Measurements from ENCODE around the gene COA8. TPM values are rescaled to one million over a fixed set of nuclear protein-coding genes. Genes with fewer than 3 reads are reported as not detected.
A peak's percentile ranks its signal among the peaks of the same experiment; 100 is the strongest.

COA8 gene
- total and polyA plus RNA-seq, 10 donors = 15.2 to 39.5 (median 22.2) TPM

DNA sequence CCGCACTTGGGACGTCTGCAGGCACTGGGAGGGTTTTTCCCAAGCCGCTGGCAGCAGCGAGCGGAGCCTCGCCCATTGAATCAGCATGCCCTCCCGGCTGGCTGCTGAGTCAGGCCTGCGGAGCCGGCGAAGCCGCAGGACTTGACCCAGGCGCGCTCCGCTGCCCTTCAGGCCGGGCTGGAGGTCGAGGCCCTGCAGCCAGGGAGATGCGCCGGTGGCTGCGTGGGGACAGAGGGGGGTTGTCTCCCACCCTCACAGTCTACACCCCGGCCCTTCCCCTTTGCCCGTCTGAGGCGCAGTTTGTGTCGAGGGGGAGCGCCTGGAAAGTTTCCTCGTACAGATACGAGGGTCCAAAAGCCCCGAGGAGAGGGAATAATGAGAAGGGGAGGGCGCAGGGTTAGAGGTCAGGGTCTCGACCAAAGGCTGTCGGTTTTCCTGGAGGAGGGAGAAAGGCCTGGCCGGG, 65.5 kb downstream of the COA8 start:
- Histone ChIP-seq H3K27me3 (replicated peaks in 1 of 7) (no peaks in the 10 kb centered on the region), H3K9me3 (no peaks in the 10 kb centered on the region), H3K27ac (peak overlapping the region; percentile 94 to 99 (median 98)), H3K4me3 (peak overlapping the region; percentile 82 to 99 (median 94)), H3K36me3 (peaks cover 0 to 21% (median 0%) of the 10 kb centered on the region in 6 donors), H3K4me1 (peaks cover 43 to 91% (median 81%) of the 10 kb centered on the region in 6 donors)
- WGBS, 5 donors = 5 to 16% (median 14%) methylated on average over 14 to 31 of the region's 31 CpGs
- DNase-seq = peak; percentile 92
- intact Hi-C loops (cut with DNase I; ENCODE audit: low total_unique reads) = loop anchor here (10.0 kb wide), 1 partner anchor 53 kb away; no protein-coding TSS in a partner anchor
- no peak for TF ChIP-seq POLR2A (IDR thresholded peaks at IDR 0.05)
- peak; percentile 74 to 87 (median 85) for TF ChIP-seq POLR2AphosphoS5 (IDR thresholded peaks at IDR 0.05)
- TF ChIP-seq, protein P1, sequence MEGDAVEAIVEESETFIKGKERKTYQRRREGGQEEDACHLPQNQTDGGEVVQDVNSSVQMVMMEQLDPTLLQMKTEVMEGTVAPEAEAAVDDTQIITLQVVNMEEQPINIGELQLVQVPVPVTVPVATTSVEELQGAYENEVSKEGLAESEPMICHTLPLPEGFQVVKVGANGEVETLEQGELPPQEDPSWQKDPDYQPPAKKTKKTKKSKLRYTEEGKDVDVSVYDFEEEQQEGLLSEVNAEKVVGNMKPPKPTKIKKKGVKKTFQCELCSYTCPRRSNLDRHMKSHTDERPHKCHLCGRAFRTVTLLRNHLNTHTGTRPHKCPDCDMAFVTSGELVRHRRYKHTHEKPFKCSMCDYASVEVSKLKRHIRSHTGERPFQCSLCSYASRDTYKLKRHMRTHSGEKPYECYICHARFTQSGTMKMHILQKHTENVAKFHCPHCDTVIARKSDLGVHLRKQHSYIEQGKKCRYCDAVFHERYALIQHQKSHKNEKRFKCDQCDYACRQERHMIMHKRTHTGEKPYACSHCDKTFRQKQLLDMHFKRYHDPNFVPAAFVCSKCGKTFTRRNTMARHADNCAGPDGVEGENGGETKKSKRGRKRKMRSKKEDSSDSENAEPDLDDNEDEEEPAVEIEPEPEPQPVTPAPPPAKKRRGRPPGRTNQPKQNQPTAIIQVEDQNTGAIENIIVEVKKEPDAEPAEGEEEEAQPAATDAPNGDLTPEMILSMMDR (IDR thresholded peaks at IDR 0.05 in 8 of 11, conservative IDR thresholded peaks at IDR 0.05 in 3 of 11) = no peak

GRCh38 chr14:103628684-103629502, 66.1 kb downstream of the COA8 start, which contains the start of gene KLC1:
TSS of gene KLC1 (plus strand) at chr14:103629211. CDS start at chr14:103654565, 25,354 bp downstream.
- TF ChIP-seq, protein P1 (IDR thresholded peaks at IDR 0.05 in 8 of 11, conservative IDR thresholded peaks at IDR 0.05 in 3 of 11) = no peak
- peak in 2 of 3 donors; percentile 53 to 73 for TF ChIP-seq POLR2A (IDR thresholded peaks at IDR 0.05)
- TF ChIP-seq POLR2AphosphoS5 (IDR thresholded peaks at IDR 0.05) = peak; percentile 91 to 94 (median 93)
- peak; percentile 96 for DNase-seq
- Histone ChIP-seq H3K27ac (peak within 1 kb of the TSS; percentile 94 to 99 (median 98)), H3K4me3 (peak within 1 kb of the TSS; percentile 82 to 99 (median 94)), H3K9me3 (no peaks in the 10 kb centered on the region), H3K36me3 (peaks cover 0 to 24% (median 0%) of the 10 kb centered on the region in 6 donors), H3K27me3 (replicated peaks in 1 of 7) (no peaks in the 10 kb centered on the region), H3K4me1 (peaks cover 43 to 91% (median 81%) of the 10 kb centered on the region in 6 donors)
- intact Hi-C loops (cut with DNase I; ENCODE audit: low total_unique reads) = loop anchor here (10.0 kb wide), 1 partner anchor 54 kb away; no protein-coding TSS in a partner anchor
- WGBS, 5 donors = 0 to 2% (median 1%) methylated on average over 42 to 96 of the region's 97 CpGs

- Histone ChIP-seq H3K36me3 (peaks cover 0 to 25% (median 0%) of the 10 kb centered on the region in 6 donors), H3K9me3 (no peaks in the 10 kb centered on the region), H3K4me1 (peaks cover 40 to 91% (median 81%) of the 10 kb centered on the region in 6 donors), H3K27ac (peak overlapping the region; percentile 94 to 99 (median 98)), H3K4me3 (peak overlapping the region; percentile 82 to 99 (median 94)), H3K27me3 (replicated peaks in 1 of 7) (no peaks in the 10 kb centered on the region)
- intact Hi-C loops (cut with DNase I; ENCODE audit: low total_unique reads) = loop anchor here (10.0 kb wide), 1 partner anchor 55 kb away; no protein-coding TSS in a partner anchor
- DNase-seq = peak; percentile 93
- TF ChIP-seq POLR2AphosphoS5 (IDR thresholded peaks at IDR 0.05) = peak in 2 of 3 donors; percentile 45
- TF ChIP-seq, protein P1 (IDR thresholded peaks at IDR 0.05 in 8 of 11, conservative IDR thresholded peaks at IDR 0.05 in 3 of 11) = no peak
- 0 to 2% (median 1%) methylated on average over 36 to 71 of the region's 71 CpGs for WGBS, 5 donors
Observed at GRCh38 chr14:103629503-103630121, 66.9 kb downstream of the COA8 start.

All from spleen (tissue), 11 donors.